ENCODE results near the gene FCN1. TPM values are rescaled to one million over a fixed set of nuclear protein-coding genes. Genes with fewer than 3 reads are reported as not detected.

Gene FCN1
- total RNA-seq, 4 donors from 2014 or later = 0.16 to 0.42 (median 0.34) TPM

DNA sequence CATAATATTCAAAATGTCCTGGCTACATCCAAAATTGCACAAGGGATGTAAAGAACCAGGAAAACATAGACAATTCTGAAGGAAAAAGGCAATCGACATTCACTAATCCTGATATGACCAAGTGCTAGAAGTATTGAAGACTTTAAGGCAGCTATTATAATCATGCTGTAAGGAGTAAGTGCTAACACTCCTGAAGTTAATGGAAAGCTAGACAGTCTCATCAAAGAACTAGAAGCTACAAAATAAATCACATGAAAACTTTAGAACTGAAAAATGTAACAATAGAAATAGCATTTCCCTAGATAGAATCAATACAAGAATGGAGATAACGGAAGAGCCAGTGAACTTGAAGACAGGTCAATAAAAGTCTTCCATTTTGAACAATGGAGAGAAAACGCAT, 18.5 kb downstream of the FCN1 start:
- H3K4me3 ChIP-seq = no peak overlapping the region
- H3K9me3 ChIP-seq = peaks cover 5% of the 10 kb centered on the region
- no peaks in the 10 kb centered on the region for H3K36me3 ChIP-seq
- peaks cover 4% of the 10 kb centered on the region for H3K27me3 ChIP-seq
- no peak overlapping the region for H3K27ac ChIP-seq
- 88% methylated on average over 3 of the region's 3 CpGs for WGBS
- no peak for TF ChIP-seq POLR2A (IDR thresholded peaks at IDR 0.05)
- TF ChIP-seq, protein P1, sequence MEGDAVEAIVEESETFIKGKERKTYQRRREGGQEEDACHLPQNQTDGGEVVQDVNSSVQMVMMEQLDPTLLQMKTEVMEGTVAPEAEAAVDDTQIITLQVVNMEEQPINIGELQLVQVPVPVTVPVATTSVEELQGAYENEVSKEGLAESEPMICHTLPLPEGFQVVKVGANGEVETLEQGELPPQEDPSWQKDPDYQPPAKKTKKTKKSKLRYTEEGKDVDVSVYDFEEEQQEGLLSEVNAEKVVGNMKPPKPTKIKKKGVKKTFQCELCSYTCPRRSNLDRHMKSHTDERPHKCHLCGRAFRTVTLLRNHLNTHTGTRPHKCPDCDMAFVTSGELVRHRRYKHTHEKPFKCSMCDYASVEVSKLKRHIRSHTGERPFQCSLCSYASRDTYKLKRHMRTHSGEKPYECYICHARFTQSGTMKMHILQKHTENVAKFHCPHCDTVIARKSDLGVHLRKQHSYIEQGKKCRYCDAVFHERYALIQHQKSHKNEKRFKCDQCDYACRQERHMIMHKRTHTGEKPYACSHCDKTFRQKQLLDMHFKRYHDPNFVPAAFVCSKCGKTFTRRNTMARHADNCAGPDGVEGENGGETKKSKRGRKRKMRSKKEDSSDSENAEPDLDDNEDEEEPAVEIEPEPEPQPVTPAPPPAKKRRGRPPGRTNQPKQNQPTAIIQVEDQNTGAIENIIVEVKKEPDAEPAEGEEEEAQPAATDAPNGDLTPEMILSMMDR (IDR thresholded peaks at IDR 0.05) = no peak
- TF ChIP-seq POLR2AphosphoS5 (IDR thresholded peaks at IDR 0.05) = no peak
- no peak for TF ChIP-seq EP300 (IDR thresholded peaks at IDR 0.05)
- peaks cover 27% of the 10 kb centered on the region for H3K4me1 ChIP-seq
- DNase-seq (ENCODE audit: low spot score in 2 of 2) = no peak

GRCh38 chr9:134898319-134898718, 19.4 kb downstream of the FCN1 start:
- Histone ChIP-seq H3K4me3 (no peak overlapping the region), H3K27me3 (peaks cover 4% of the 10 kb centered on the region), H3K4me1 (peaks cover 27% of the 10 kb centered on the region), H3K9me3 (peaks cover 5% of the 10 kb centered on the region), H3K36me3 (no peaks in the 10 kb centered on the region), H3K27ac (no peak overlapping the region)
- no peak for DNase-seq (ENCODE audit: low spot score in 2 of 2)
- no peak for TF ChIP-seq EP300 (IDR thresholded peaks at IDR 0.05)
- no peak for TF ChIP-seq POLR2A (IDR thresholded peaks at IDR 0.05)
- TF ChIP-seq, protein P1 (IDR thresholded peaks at IDR 0.05) = no peak
- TF ChIP-seq POLR2AphosphoS5 (IDR thresholded peaks at IDR 0.05) = no peak
- WGBS = 46% methylated on average over 2 of the region's 2 CpGs

GRCh38 chr9:134897584-134898170, 20.0 kb downstream of the FCN1 start:
- H3K27me3 ChIP-seq = peaks cover 4% of the 10 kb centered on the region
- H3K36me3 ChIP-seq = no peaks in the 10 kb centered on the region
- peaks cover 5% of the 10 kb centered on the region for H3K9me3 ChIP-seq
- no peak overlapping the region for H3K4me3 ChIP-seq
- peaks cover 27% of the 10 kb centered on the region for H3K4me1 ChIP-seq
- no peak overlapping the region for H3K27ac ChIP-seq
- no peak for DNase-seq (ENCODE audit: low spot score in 2 of 2)
- TF ChIP-seq POLR2A (IDR thresholded peaks at IDR 0.05) (no peak), POLR2AphosphoS5 (IDR thresholded peaks at IDR 0.05) (no peak), EP300 (IDR thresholded peaks at IDR 0.05) (no peak)
- TF ChIP-seq, protein P1 (IDR thresholded peaks at IDR 0.05) = no peak
- 75% methylated on average over 2 of the region's 2 CpGs for WGBS

DNA sequence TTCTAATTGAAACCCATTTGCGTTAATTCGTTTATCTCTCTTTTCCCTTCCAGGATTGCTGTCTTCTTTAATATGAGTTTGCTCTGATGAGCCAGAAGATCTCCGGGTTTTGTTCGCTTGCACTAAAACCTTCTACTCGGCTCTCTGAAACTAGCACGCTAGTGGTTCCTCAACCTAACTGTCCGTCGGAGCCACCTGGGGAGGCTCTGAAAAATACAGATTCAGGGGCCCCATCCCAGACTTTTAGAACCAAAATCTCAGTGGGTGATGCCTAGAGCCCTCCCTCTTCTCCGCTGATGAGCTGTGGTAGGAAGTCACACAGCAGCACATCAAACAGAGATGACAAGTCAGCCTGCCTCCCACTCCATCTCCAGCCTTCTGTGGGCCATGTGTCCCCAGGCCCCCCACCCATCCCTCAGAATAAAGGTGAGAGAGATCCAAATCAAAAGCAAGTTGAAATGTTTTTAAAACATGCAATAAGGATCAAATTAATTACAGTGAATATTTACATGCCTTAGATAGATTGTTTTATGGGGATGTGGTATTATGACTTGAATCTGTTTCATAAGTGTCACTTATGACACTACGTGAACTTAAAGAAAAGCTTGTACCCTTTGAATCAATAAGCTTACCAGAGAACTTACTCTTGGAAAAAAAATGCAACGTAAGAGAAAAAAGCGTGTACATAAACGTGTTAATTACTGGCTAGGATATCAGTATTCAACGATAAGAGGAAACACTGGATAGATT, 20.7 kb downstream of the FCN1 start:
- H3K9me3 ChIP-seq = peaks cover 5% of the 10 kb centered on the region
- DNase-seq (ENCODE audit: low spot score in 2 of 2) = no peak
- TF ChIP-seq, protein P1 (IDR thresholded peaks at IDR 0.05) = no peak
- TF ChIP-seq POLR2A (IDR thresholded peaks at IDR 0.05) (no peak), POLR2AphosphoS5 (IDR thresholded peaks at IDR 0.05) (no peak), EP300 (IDR thresholded peaks at IDR 0.05) (no peak)
- WGBS = 59% methylated on average over 14 of the region's 14 CpGs
- H3K27me3 ChIP-seq = peaks cover 4% of the 10 kb centered on the region
- peaks cover 27% of the 10 kb centered on the region for H3K4me1 ChIP-seq
- no peak overlapping the region for H3K4me3 ChIP-seq
- no peaks in the 10 kb centered on the region for H3K36me3 ChIP-seq
- peak overlapping the region; percentile 22 for H3K27ac ChIP-seq
